GM12864 (cell line): ENCODE results near the gene ZNF469.

Experiments
- DNase-seq: peaks from one replicate; pipeline ENCODE4 v3.0.0-alpha.2; 2011; ENCODE audit warnings: low read depth
- H3K4me3 ChIP-seq: 2 replicates; pipeline ENCODE4 v1.5.1; 2011; ENCODE audit warnings: mild to moderate bottlenecking, low read depth, low read length, control low read depth
- CTCF ChIP-seq: IDR thresholded peaks from 2 replicates; pipeline ENCODE4 v1.5.1; 2011; ENCODE audit warnings: low read depth, mild to moderate bottlenecking, moderate library complexity, low read length, control low read depth, inconsistent platforms; ENCODE audit errors: missing control alignments

Gene ZNF469

DNA sequence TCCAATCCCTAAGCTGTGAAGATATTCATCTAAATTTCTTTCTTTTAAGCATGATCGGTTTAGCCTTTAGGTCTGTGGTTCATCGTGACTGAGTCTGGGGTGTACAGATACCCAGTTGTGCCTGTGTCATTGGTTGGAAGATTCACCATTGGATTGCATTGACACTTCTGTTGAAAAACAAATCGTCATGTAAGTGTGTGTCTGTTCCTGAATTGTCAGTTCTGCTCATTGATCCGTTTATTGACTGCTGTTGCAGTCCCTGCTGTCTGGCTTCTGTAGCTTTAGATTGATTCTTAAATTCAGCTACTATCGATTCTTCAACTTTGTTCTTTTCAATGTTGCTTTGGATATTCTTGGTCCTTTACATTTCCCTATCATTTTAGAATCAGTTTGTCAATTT is 21.0 kb upstream of the ZNF469 start:
- DNase-seq, result no peak
- H3K4me3 ChIP-seq, result no peak overlapping the region
- TF ChIP-seq CTCF, result no peak

- H3K4me3 ChIP-seq, result no peak overlapping the region
- no peak for TF ChIP-seq CTCF
- no peak for DNase-seq
These were observed 19.4 kb upstream of the ZNF469 start for GRCh38 chr16:88363239-88363891.

GRCh38 chr16:88365244-88365865 is 17.4 kb upstream of the ZNF469 start:
- TF ChIP-seq CTCF, result no peak
- no peak for DNase-seq
- H3K4me3 ChIP-seq, result no peak overlapping the region

DNA sequence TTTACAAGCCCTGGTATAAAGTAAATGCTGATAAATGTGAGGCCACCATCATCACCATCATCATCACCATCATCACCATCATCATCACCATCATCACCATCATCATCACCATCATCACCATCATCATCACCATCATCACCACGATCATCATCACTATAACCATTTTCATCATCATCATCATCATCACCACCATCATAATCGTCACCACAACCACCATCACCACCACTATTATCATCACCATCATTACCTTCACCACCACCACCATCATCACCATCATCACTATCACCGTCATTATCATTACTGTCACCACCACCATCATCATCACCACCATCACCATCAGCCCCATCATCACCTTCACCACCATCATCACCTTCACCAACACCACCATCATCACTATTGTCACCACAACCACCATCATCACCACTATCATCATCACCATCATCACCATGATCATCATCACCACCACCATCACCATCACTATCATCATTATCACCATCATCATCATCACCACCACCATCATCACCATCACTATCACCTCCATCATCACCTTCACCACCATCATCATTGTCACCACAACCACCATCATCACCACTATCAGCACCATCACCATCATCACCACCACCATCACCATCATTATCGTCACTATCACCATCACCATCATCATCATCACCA is 16.6 kb upstream of the ZNF469 start:
- DNase-seq, result no peak

GRCh38 chr16:88366704-88367047 is 16.1 kb upstream of the ZNF469 start:
- no peak for TF ChIP-seq CTCF
- H3K4me3 ChIP-seq, result no peak overlapping the region

More for the DNA sequence above, 16.6 kb upstream of the ZNF469 start:
- TF ChIP-seq CTCF, result no peak
- no peak overlapping the region for H3K4me3 ChIP-seq

GRCh38 chr16:88367560-88367959 is 15.2 kb upstream of the ZNF469 start:
- TF ChIP-seq CTCF, result no peak
- no peak for DNase-seq
- no peak overlapping the region for H3K4me3 ChIP-seq

More at GRCh38 chr16:88366704-88367047, 16.1 kb upstream of the ZNF469 start:
- no peak for DNase-seq
